22Rv1 (cell line): ENCODE data around the gene UVRAG.

Experiments
- ZFX ChIP-seq: fragments of 450-650 bp; IDR thresholded peaks from 2 replicates; pipeline ENCODE4 v1.6.1; 2017; ENCODE audit warnings: antibody characterized with exemption, borderline replicate concordance
- TF ChIP-seq, protein P1 (sequence below): fragments of 450-650 bp; IDR thresholded peaks from 2 replicates; pipeline ENCODE4 v1.5.1; 2017; ENCODE audit warnings: mild to moderate bottlenecking

DNA sequence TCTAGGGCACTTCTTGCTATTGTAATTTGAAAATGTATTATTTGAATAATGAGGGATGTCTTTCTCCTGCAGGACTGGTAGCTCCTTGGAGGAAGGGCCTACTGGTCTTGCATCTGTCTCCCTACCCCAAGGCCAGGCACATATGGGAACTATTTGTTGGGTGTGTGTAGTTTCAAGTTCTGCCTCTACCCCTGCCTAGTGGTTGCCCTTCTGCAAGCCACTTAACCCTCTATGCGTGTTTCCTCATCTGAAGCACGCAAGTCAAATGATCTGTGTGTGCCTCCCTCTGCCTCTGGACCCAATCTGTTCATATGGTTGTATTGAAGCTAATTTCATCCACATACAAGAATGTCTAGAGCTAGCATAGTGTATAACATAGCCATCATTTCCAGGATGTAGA lies 324.3 kb downstream of the UVRAG start:
- TF ChIP-seq, protein P1, sequence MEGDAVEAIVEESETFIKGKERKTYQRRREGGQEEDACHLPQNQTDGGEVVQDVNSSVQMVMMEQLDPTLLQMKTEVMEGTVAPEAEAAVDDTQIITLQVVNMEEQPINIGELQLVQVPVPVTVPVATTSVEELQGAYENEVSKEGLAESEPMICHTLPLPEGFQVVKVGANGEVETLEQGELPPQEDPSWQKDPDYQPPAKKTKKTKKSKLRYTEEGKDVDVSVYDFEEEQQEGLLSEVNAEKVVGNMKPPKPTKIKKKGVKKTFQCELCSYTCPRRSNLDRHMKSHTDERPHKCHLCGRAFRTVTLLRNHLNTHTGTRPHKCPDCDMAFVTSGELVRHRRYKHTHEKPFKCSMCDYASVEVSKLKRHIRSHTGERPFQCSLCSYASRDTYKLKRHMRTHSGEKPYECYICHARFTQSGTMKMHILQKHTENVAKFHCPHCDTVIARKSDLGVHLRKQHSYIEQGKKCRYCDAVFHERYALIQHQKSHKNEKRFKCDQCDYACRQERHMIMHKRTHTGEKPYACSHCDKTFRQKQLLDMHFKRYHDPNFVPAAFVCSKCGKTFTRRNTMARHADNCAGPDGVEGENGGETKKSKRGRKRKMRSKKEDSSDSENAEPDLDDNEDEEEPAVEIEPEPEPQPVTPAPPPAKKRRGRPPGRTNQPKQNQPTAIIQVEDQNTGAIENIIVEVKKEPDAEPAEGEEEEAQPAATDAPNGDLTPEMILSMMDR = no peak
- TF ChIP-seq ZFX = no peak
